ENCODE data around the gene GABRB2. TPM values are rescaled to one million over a fixed set of nuclear protein-coding genes. Genes with fewer than 3 reads are reported as not detected.
"Not testable (repeated sequence)": the region's sequence is repeated elsewhere in the genome, so short reads cannot be mapped to it uniquely, and the experiment has no call there.

GABRB2 gene
- 1 to 10 TPM; 1.4 to 2.6 (median 1.9) TPM for polyA plus RNA-seq (ENCODE audit: insufficient read length in 4 of 4)

DNA sequence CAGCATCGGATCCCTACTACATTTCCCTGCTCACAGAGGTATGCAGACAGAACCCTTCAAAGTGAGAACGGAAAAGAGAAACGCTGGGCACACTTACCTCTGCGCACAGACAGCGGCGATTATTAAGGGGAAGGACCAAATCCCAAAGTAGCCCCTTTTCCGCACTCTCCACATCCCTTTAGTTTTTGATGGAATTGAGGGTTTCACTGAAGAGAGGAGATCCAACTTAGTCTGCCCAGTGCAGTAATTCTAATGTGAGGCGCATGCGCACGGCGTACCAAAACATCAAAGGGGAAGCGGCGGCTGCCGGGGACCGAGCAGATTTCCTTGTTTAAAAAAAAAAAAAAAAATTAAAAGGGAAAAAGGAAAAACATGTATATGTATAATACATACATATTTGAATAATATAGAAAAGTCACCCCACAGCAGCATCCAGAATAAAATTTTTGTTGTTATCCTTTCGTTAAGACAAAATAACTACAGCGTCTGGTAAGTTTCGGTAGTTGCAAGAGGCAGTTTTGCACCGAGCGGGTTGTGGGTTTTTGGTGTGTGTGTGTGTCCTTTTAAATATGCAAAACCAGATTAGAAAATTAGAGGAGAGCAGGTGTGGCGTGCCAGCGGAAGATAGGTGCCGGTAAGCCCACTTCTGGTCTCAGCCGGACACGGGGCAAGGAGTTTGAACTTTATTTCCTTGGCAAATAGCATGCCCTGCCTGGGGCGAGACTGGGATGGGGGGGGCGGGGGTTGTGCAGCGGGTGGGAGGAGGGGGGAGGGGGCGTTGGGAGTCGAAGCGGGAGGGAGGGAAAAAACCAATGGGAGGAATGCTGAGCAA lies at the start of gene GABRB2:
Gene GABRB2 (minus strand): TSS at position 256 of the 832 bp plus-strand sequence. CDS start 82 bp downstream, at position 174.
- DNase-seq (ENCODE audit: low read depth in 4 of 4, low spot score in 3 of 4): peak in 1 of 4 donors; percentile 49

GRCh38 chr5:161585798-161586197 lies 39.3 kb upstream of the GABRB2 start:
- DNase-seq (ENCODE audit: low read depth in 4 of 4, low spot score in 3 of 4): no peak

- DNase-seq (ENCODE audit: low read depth in 4 of 4, low spot score in 3 of 4): no peak
Measured at GRCh38 chr5:161580621-161581020, 34.1 kb upstream of the GABRB2 start.

GRCh38 chr5:161572914-161573313 lies 26.4 kb upstream of the GABRB2 start:
- DNase-seq (ENCODE audit: low read depth in 4 of 4, low spot score in 3 of 4): no peak

DNA sequence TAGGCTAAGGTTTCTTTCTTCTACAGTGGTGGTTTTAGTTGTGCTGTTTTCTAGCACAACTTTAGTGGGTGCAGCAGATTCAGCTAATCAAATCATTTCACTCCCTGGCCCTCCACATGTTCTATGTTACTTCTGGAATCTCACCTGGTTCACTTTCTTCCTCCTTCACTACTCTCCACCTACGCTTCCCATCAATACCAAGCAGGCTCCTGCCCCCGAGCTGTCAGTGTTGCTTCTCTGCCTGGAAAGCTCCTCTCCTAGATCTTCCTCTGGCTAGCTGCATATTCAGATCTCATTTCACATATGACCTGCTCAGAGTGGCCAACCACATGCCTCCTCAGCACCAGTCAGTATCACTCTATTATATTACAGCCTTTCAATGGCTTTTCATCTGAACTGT lies 19.6 kb upstream of the GABRB2 start:
- no peak for DNase-seq (ENCODE audit: low read depth in 4 of 4, low spot score in 3 of 4)

DNA sequence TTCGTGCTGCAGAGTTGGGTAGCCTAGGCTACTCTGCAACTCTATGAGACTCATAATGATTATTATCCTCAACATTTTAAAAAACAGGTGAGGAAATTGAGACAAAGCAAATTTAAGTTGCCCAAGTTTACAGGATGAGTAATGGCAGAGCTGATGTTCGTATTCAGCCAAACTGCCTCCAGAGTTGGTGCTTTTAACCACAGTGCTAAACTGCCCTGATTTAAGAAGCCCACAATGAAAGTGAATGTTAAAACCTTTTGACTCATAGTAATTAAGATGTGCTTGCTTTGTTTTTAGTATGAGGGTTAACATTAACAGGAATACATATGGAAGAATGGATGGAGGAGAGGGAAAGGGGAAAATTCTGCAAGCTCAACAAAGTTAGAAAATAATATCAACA lies 15.9 kb upstream of the GABRB2 start:
- DNase-seq (ENCODE audit: low read depth in 4 of 4, low spot score in 3 of 4): no peak

GRCh38 chr5:161549106-161549505 lies 2.6 kb upstream of the GABRB2 start:
- no peak for DNase-seq (ENCODE audit: low read depth in 4 of 4, low spot score in 3 of 4)

DNA sequence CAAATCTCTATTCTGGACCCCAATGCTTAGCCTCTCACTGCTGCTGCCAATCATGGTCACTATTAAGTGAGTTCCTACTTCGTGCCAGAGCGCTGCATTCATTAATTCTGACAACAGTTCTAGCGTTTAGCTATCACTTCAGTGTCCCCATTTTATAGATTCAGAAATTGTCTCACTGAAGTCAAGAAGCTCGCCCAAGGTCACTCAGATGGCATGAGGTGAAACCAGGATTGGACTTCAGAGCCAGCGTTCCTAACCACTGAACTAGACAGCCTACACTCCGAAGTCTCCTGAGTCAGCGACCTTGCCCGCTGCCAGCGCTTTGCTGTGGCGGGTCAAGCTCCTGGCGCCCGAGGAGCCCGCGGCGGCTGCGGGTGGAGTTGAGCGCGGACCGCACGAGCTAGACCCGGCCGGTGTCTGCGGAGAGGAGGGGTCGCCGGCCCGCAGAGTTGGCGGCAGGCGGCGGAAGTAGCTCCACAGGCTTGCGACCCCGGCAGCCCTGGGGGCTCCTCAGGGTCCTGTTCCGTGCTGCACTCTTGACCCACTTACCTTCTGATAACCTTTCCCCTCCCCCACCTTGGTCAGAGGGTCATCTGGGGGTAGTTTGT lies 2.1 kb upstream of the GABRB2 start:
- no peak for DNase-seq (ENCODE audit: low read depth in 4 of 4, low spot score in 3 of 4)

GRCh38 chr5:161547738-161548486 lies 1.4 kb upstream of the GABRB2 start:
- no peak for DNase-seq (ENCODE audit: low read depth in 4 of 4, low spot score in 3 of 4)

- no peak for DNase-seq (ENCODE audit: low read depth in 4 of 4, low spot score in 3 of 4)
Measured at GRCh38 chr5:161547406-161547737, 847 bp upstream of the GABRB2 start.

DNA sequence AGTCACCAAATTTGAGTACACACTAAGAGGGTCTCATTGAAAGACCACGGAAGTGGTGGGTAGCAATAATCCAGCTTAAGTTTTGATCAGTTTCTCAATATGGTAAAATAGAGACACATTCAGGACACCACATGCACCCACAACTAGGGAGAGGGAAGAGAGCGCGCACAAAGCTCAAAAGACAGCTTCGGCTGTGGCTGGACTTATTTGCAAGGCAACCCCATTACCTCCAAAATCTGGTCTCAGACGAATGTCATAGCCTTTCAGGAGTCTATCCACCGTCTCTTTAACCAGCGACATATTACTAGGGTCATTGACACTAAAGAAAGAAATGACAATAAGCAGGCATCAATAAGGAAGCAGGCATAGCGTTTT lies 443 bp downstream of the GABRB2 start:
- no peak for DNase-seq (ENCODE audit: low read depth in 4 of 4, low spot score in 3 of 4)

- no peak for DNase-seq (ENCODE audit: low read depth in 4 of 4, low spot score in 3 of 4)
Measured at GRCh38 chr5:161545344-161546094, 1.0 kb downstream of the GABRB2 start.

- DNase-seq (ENCODE audit: low read depth in 4 of 4, low spot score in 3 of 4): no peak
Measured at GRCh38 chr5:161544350-161544765, 2.2 kb downstream of the GABRB2 start.

- DNase-seq (ENCODE audit: low read depth in 4 of 4, low spot score in 3 of 4): no peak
Measured at GRCh38 chr5:161539016-161539415, 7.5 kb downstream of the GABRB2 start.

DNA sequence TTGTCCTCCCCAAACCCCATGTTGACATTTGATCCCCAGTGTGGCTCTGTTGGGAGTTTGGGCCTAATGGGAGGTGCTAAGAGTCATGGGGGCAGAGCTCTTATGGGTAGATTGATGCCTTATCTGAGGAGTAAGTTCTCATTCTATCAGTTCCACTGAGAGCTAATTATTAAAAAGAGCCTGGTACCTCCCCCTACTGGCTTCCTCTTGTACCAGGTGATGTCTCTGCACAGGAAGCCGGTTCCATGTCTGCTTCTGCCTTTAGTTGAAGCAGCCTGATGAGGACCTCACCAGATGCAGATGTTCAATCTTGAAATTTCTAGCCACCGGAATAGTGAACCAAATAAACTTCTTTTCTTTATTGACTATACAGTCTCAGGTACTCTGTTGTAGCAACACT lies 10.8 kb downstream of the GABRB2 start:
- no peak for DNase-seq (ENCODE audit: low read depth in 4 of 4, low spot score in 3 of 4)

GRCh38 chr5:161530700-161531099 lies 15.8 kb downstream of the GABRB2 start:
- DNase-seq (ENCODE audit: low read depth in 4 of 4, low spot score in 3 of 4): no peak

GRCh38 chr5:161513942-161514341 lies 32.6 kb downstream of the GABRB2 start:
- DNase-seq (ENCODE audit: low read depth in 4 of 4, low spot score in 3 of 4): no peak

DNA sequence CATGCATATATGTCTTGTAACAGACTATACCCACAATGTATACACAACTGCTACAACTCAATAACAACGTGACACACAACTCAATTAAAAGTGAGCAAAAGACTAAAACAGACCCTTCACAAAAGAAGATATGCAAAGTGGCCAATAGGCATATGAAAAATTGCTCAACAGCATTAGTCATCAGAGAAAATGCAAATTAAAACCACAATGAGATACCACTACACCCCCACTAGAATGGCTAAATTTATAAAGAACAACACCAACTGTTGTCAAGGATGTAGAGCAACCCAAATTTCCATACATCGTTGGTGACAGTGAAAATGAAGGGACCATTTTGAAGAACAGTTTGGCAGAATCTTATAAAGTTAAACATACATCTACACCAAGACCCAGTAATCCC lies 38.9 kb downstream of the GABRB2 start:
- DNase-seq (ENCODE audit: low read depth in 4 of 4, low spot score in 3 of 4): no peak

GRCh38 chr5:161505160-161505559 lies 41.4 kb downstream of the GABRB2 start:
- not testable (repeated sequence) for DNase-seq (ENCODE audit: low read depth in 4 of 4, low spot score in 3 of 4)

GRCh38 chr5:161498531-161498930 lies 48.0 kb downstream of the GABRB2 start:
- DNase-seq (ENCODE audit: low read depth in 4 of 4, low spot score in 3 of 4): no peak

- DNase-seq (ENCODE audit: low read depth in 4 of 4, low spot score in 3 of 4): no peak
Measured at GRCh38 chr5:161483721-161484120, 62.8 kb downstream of the GABRB2 start.
